Transverse colon (tissue), 3 donors: ENCODE results near the gene XYLT1.

Source experiments
- CTCF ChIP-seq, 5 experiments: fragments of 200-600 bp in 3 of 5; fragments of 450-650 bp in 2 of 5; sonication (generic) in 3 of 5; IDR thresholded peaks; 1 replicate in 2 of 5; 2 replicates in 3 of 5; pipeline ENCODE4 v1.5.1; 2016 to 2017; ENCODE audit warnings: antibody characterized with exemption in 5 of 5, inconsistent platforms in 3 of 5, mild to moderate bottlenecking in 2 of 5, moderate library complexity in 1 of 5
- POLR2A ChIP-seq: fragments of 450-650 bp; IDR thresholded peaks from one replicate; pipeline ENCODE4 v1.6.1; 2016; ENCODE audit warnings: antibody characterized with exemption, mild to moderate bottlenecking, moderate library complexity

DNA sequence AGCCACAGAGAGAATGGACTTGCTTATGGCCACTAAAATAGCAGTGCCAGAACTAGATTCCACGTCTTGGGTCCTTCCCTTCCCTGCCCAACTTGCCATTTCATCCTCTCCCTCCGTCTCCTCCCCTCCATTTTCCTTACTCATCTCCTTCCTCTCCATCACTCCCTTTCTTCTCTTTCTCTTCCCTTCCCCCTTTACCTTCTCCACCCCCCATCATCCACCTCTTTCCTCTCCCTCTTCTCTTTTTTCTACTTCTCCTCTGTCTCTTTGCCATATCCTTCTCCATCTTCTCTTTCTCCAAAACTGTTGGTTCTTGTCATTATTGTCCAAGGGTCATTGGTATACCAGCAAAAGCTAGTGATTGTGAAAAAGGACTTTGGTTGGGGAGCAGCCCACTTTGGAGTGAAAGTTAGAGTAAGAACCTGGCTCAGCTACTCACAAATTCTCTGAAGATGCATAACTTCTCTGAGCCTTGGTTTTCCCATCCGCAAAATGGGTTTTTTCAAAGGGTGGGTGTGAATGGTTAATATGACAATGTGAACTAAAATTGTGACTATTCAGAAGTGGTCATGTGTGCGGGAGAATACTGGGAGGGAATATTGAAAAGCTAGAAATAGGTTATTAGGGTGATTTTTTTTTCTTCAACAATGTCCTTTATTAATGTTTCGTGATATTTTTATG, 393.8 kb downstream of the XYLT1 start:
- TF ChIP-seq CTCF (IDR thresholded peaks at IDR 0.05) (no peak), POLR2A (no peak)
